Measurements from ENCODE around the gene HAUS8. TPM values are rescaled to one million over a fixed set of nuclear protein-coding genes. Genes with fewer than 3 reads are reported as not detected.

The HAUS8 gene
- total RNA-seq, 1 donor, result 9.3 TPM

DNA sequence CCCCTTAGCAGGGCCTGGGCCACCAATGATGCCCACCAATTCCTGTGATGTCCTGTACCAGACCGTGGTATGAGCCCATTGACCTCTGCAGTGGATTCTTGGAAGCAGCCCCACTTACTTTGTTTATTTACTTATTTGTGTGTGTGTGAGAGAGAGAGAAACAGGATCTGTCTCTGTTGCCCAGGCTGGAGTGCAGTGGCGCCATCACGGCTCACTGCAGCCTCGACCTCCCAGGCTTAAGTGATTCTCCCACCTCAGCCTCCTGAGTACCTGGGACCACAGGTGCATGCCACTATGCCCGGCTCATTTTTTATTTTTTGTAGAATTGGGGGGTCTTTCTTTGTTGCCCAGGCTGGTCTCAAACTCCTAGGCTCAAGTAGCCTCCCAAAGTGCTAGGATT, 13.3 kb upstream of the HAUS8 start:
- no peak overlapping the region for H3K4me3 ChIP-seq (ENCODE audit: low read length)
- no peaks in the 10 kb centered on the region for H3K9me3 ChIP-seq (ENCODE audit: low read depth, low read length)
- peaks cover 53% of the 10 kb centered on the region for H3K4me1 ChIP-seq (ENCODE audit: insufficient read depth, low read length)

GRCh38 chr19:17086834-17087233, 11.6 kb upstream of the HAUS8 start:
- no peak overlapping the region for H3K4me3 ChIP-seq (ENCODE audit: low read length)
- H3K9me3 ChIP-seq (ENCODE audit: low read depth, low read length), result no peaks in the 10 kb centered on the region
- no peaks in the 10 kb centered on the region for H3K27me3 ChIP-seq (ENCODE audit: insufficient read depth, low read length)
- peaks cover 47% of the 10 kb centered on the region for H3K4me1 ChIP-seq (ENCODE audit: insufficient read depth, low read length)

More for the DNA sequence above, 13.3 kb upstream of the HAUS8 start:
- H3K27me3 ChIP-seq (ENCODE audit: insufficient read depth, low read length), result no peaks in the 10 kb centered on the region

DNA sequence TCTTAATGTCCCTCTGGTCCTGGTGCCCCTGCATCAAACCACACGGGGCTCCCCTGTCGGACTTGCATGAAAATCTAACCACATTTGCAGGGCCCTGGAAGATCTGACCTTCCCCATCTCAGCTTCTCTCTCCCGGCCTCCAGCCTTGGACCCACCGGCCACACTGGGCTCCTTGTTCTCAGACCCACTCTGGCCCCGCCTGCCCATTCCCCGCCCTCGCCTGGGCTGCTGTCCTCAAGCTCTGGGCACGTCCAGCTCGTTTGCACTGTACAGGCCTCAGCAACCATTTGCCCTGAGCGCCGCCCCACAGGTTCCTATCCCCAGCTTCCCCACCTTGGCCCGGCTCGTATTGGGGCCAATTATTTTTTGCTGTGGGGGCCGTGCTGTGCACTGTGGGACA, 10.9 kb upstream of the HAUS8 start:
- H3K4me1 ChIP-seq (ENCODE audit: insufficient read depth, low read length), result peaks cover 44% of the 10 kb centered on the region
- H3K27me3 ChIP-seq (ENCODE audit: insufficient read depth, low read length), result no peaks in the 10 kb centered on the region

GRCh38 chr19:17081672-17082630, 6.7 kb upstream of the HAUS8 start:
- no peak overlapping the region for H3K4me3 ChIP-seq (ENCODE audit: low read length)
- no peaks in the 10 kb centered on the region for H3K27me3 ChIP-seq (ENCODE audit: insufficient read depth, low read length)
- H3K4me1 ChIP-seq (ENCODE audit: insufficient read depth, low read length), result peaks cover 54% of the 10 kb centered on the region
- no peaks in the 10 kb centered on the region for H3K9me3 ChIP-seq (ENCODE audit: low read depth, low read length)

More for the DNA sequence above, 10.9 kb upstream of the HAUS8 start:
- H3K4me3 ChIP-seq (ENCODE audit: low read length), result no peak overlapping the region
- no peaks in the 10 kb centered on the region for H3K9me3 ChIP-seq (ENCODE audit: low read depth, low read length)

DNA sequence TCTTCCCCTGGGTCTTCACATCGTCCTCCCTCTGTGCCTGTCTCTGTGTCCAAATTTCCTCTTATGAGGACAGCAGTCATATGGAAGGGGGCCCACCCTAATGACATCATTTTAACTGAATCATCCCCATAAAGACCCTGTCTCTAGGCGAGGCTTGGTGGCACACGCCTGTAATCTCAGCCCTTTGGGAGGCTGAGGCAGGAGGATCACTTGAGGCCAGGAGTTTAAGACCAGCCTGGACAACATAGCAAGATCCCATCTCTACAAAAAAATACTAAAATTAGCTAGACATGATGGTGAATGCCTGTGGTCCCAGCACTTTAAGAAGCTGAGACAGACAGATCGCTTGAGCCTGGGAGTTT, 5.2 kb upstream of the HAUS8 start:
- Histone ChIP-seq H3K27me3 (ENCODE audit: insufficient read depth, low read length) (no peaks in the 10 kb centered on the region), H3K4me3 (ENCODE audit: low read length) (no peak overlapping the region), H3K9me3 (ENCODE audit: low read depth, low read length) (no peaks in the 10 kb centered on the region), H3K4me1 (ENCODE audit: insufficient read depth, low read length) (peaks cover 59% of the 10 kb centered on the region)

- Histone ChIP-seq H3K27me3 (ENCODE audit: insufficient read depth, low read length) (no peaks in the 10 kb centered on the region), H3K4me3 (ENCODE audit: low read length) (no peak overlapping the region)
Observed at GRCh38 chr19:17079710-17080439, 4.6 kb upstream of the HAUS8 start.

GRCh38 chr19:17078920-17079709, 3.9 kb upstream of the HAUS8 start:
- peaks cover 65% of the 10 kb centered on the region for H3K4me1 ChIP-seq (ENCODE audit: insufficient read depth, low read length)
- no peaks in the 10 kb centered on the region for H3K27me3 ChIP-seq (ENCODE audit: insufficient read depth, low read length)
- no peak overlapping the region for H3K4me3 ChIP-seq (ENCODE audit: low read length)
- no peaks in the 10 kb centered on the region for H3K9me3 ChIP-seq (ENCODE audit: low read depth, low read length)

More at GRCh38 chr19:17079710-17080439, 4.6 kb upstream of the HAUS8 start:
- H3K4me1 ChIP-seq (ENCODE audit: insufficient read depth, low read length), result peaks cover 59% of the 10 kb centered on the region
- no peaks in the 10 kb centered on the region for H3K9me3 ChIP-seq (ENCODE audit: low read depth, low read length)

GRCh38 chr19:17078036-17078919, 3.0 kb upstream of the HAUS8 start:
- H3K4me3 ChIP-seq (ENCODE audit: low read length), result no peak overlapping the region
- H3K27me3 ChIP-seq (ENCODE audit: insufficient read depth, low read length), result no peaks in the 10 kb centered on the region
- H3K4me1 ChIP-seq (ENCODE audit: insufficient read depth, low read length), result peaks cover 73% of the 10 kb centered on the region
- H3K9me3 ChIP-seq (ENCODE audit: low read depth, low read length), result no peaks in the 10 kb centered on the region

GRCh38 chr19:17077447-17078028, 2.3 kb upstream of the HAUS8 start:
- H3K4me3 ChIP-seq (ENCODE audit: low read length), result no peak overlapping the region
- H3K9me3 ChIP-seq (ENCODE audit: low read depth, low read length), result no peaks in the 10 kb centered on the region
- H3K27me3 ChIP-seq (ENCODE audit: insufficient read depth, low read length), result no peaks in the 10 kb centered on the region
- H3K4me1 ChIP-seq (ENCODE audit: insufficient read depth, low read length), result peaks cover 75% of the 10 kb centered on the region

GRCh38 chr19:17076543-17076991, 1.3 kb upstream of the HAUS8 start:
- Histone ChIP-seq H3K27me3 (ENCODE audit: insufficient read depth, low read length) (no peaks in the 10 kb centered on the region), H3K4me3 (ENCODE audit: low read length) (peak overlapping the region; percentile 77), H3K9me3 (ENCODE audit: low read depth, low read length) (no peaks in the 10 kb centered on the region), H3K4me1 (ENCODE audit: insufficient read depth, low read length) (peaks cover 65% of the 10 kb centered on the region)

DNA sequence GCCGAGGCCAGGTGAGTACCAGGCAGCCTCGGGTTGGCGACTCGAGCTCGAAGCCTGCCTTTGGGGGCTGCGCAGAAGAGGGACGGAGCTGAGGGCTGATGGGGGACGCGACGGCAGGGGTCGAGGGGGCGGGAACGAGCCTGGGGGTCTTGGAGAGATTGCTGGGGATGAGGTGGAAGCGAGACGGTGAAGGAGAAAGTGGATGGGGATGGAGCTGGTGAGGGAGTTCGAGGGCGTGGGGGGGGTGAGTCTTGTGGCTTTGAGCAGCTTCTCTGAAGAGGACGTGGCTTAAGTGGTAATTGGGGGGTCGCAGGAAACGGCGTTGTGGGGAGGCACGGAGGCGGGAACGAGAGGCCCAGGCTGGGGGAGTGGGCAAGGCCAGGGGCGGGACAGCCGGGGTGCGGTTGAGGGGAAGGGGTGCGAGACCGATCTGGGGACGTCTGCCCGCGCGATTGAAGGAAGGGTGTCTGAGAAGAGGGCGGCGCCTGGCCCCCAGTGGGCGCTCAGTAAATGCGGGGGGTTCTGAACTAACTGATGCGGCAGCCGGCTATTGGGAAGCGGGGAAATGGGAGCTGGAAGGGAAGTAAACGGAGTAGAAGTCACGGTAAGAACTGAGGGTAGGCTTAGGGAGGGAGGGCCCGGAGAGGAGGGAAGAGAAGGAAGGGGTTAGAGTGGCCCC, 751 bp upstream of the HAUS8 start:
- no peaks in the 10 kb centered on the region for H3K27me3 ChIP-seq (ENCODE audit: insufficient read depth, low read length)
- peak overlapping the region; percentile 77 for H3K4me3 ChIP-seq (ENCODE audit: low read length)
- peaks cover 64% of the 10 kb centered on the region for H3K4me1 ChIP-seq (ENCODE audit: insufficient read depth, low read length)
- no peaks in the 10 kb centered on the region for H3K9me3 ChIP-seq (ENCODE audit: low read depth, low read length)

GRCh38 chr19:17074634-17075034, 618 bp downstream of the HAUS8 start:
- Histone ChIP-seq H3K9me3 (ENCODE audit: low read depth, low read length) (no peaks in the 10 kb centered on the region), H3K4me3 (ENCODE audit: low read length) (peak overlapping the region; percentile 77), H3K27me3 (ENCODE audit: insufficient read depth, low read length) (no peaks in the 10 kb centered on the region), H3K4me1 (ENCODE audit: insufficient read depth, low read length) (peaks cover 51% of the 10 kb centered on the region)

DNA sequence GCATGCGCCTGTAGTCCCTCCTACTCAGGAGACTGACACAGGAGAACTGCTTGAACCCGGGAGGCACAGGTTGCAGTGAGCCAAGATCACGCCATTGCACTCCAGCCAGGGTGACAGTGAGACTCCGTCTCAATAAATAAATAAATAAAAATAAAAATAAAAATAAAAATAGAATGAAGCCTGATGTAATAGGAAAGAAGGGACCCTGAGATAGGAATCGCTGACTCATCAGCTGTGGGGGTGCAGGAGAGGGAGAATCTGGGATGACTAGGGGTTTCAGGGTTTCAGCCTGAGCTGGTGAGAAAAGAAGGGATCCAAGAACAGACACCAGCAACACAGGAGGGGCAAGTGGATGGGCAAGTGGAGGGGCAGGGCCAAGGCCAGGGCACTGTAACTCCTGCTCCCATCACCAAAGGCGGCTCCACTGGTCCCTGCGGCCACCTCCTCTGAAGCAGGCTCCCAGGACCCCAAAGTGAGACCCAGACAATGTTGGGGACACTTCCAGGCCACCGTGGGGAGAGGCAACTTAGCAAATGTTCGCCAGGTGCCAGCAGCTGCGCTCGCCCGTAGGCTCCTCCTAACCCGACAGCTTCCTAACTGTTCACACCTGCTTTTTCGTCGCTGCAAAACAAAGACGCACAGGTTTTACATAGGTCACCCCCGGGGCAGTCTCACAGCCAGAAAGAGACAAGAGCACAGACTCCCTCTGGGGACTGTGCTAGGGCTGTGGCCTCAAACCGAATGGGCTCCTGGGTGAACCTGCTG, 1.2 kb downstream of the HAUS8 start:
- H3K27me3 ChIP-seq (ENCODE audit: insufficient read depth, low read length), result no peaks in the 10 kb centered on the region
- H3K4me1 ChIP-seq (ENCODE audit: insufficient read depth, low read length), result peaks cover 45% of the 10 kb centered on the region
- H3K4me3 ChIP-seq (ENCODE audit: low read length), result peak overlapping the region; percentile 77
- H3K9me3 ChIP-seq (ENCODE audit: low read depth, low read length), result no peaks in the 10 kb centered on the region
